RWPE1 (cell line): Measurements from ENCODE around the gene NAB2.

ENCODE experiments used
- CTCF ChIA-PET: fragments of 350-600 bp; sonication (Branson Sonifier 250); formaldehyde crosslinking; extraction: SDS; loops from one replicate; lab custom pipeline; 2021; lab: Yijun Ruan, JAX
- POLR2A ChIA-PET: fragments of 400-600 bp; formaldehyde crosslinking; extraction: SDS; loops from one replicate; lab custom pipeline; 2020; ENCODE audit warnings: antibody characterized with exemption; ENCODE audit not compliant: low non-redundant PET; lab: Yijun Ruan, JAX
- DNase-seq: peaks from one replicate; pipeline ENCODE4 v3.0.0; 2012; ENCODE audit warnings: low spot score
- H3K27ac ChIP-seq: fragments of 450-650 bp; 2 replicates; pipeline ENCODE4 v1.5.1; 2017
- TF ChIP-seq, protein P1 (sequence below): fragments of 450-650 bp; conservative IDR thresholded peaks from 2 replicates; pipeline ENCODE4 v1.5.1; 2017; ENCODE audit warnings: low read depth, mild to moderate bottlenecking

Gene NAB2

DNA sequence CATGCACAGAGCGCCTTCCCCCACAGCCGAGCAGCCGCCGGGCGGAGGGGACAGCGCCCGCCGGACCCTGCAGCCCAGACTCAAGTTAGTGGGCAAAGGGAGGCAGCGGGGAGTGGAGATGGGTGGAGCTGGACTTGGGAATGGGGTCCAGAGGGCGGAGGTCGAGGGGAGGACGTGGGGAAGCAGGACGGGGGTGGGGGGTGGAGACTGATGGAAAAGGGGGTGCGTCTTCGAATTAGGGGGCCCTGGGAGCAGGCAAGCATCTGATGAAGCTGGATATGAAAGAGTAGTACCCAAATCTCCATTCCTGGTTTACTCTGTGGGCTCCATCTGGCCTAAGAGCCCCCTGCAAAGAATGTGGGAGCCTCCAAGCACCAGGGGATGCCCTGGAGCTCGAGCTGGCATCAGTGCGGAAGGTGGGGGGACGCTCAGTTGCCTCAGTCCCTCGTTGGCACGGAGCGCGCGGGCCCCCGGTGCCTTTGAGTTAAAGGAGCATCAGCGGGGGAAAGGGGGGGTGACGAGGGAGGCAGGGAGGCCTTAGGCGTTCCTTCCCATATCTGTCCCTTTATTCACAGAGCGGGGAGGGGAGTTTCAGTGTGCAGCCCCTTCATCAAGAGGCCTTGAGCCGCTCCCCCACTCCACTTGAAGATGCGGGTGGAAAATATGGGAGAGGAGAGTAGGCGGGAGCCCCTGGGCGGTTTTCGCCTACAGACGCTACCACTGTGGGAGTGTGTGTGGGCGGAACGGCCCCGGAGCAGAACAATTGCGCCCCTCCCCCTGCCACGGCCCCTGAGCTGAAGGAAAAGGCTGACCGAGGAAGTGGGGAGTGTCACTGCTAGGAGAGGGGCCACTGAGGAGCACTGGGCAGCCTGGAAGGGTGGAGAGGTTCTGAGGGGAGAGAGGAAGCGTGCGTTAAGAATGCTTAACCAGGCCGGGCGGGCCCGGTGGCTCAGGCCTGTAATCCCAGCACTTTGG is 644 bp downstream of the NAB2 start:
- CTCF ChIA-PET = interaction anchor here (2.7 kb wide), 1 partner anchor 22 kb away, joined by 15 read pairs; the partner anchor contains the start of gene STAT6
- peak overlapping the region; percentile 100 for H3K27ac ChIP-seq
- POLR2A ChIA-PET = interaction anchor here (3.0 kb wide), 1 partner anchor 22 kb away, joined by 11 read pairs; the partner anchor contains the start of gene STAT6
- TF ChIP-seq, protein P1, sequence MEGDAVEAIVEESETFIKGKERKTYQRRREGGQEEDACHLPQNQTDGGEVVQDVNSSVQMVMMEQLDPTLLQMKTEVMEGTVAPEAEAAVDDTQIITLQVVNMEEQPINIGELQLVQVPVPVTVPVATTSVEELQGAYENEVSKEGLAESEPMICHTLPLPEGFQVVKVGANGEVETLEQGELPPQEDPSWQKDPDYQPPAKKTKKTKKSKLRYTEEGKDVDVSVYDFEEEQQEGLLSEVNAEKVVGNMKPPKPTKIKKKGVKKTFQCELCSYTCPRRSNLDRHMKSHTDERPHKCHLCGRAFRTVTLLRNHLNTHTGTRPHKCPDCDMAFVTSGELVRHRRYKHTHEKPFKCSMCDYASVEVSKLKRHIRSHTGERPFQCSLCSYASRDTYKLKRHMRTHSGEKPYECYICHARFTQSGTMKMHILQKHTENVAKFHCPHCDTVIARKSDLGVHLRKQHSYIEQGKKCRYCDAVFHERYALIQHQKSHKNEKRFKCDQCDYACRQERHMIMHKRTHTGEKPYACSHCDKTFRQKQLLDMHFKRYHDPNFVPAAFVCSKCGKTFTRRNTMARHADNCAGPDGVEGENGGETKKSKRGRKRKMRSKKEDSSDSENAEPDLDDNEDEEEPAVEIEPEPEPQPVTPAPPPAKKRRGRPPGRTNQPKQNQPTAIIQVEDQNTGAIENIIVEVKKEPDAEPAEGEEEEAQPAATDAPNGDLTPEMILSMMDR = no peak
- no peak for DNase-seq

DNA sequence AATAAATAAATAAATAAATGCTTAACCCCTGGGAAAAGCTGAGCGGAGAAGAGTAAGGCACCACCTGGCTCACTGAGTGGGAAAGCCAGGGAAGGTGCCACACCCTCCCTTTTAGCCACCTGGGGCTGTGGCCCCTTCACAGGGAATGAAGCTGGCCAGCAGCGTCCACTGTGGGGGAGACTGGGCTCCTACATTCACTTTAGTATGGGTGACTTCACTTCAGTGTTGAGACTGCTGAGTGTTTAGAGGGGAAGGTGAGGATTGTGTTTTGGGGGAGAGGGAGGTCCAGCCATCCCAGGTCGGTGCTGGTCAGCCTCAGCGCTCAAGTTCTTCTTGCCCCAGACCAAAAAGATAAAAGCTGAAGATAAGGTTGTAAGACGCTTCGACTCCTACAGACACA is 1.6 kb downstream of the NAB2 start:
- ChIA-PET CTCF (interaction anchor here (1.1 to 2.7 kb wide), 2 partner anchors 18 to 21 kb away, joined by 7 to 15 read pairs; partner anchors contain the start of gene STAT6), POLR2A (interaction anchor here (3.0 kb wide), 1 partner anchor 21 kb away, joined by 11 read pairs; the partner anchor contains the start of gene STAT6)
- TF ChIP-seq, protein P1 = no peak
- DNase-seq = no peak
- peak overlapping the region; percentile 100 for H3K27ac ChIP-seq

DNA sequence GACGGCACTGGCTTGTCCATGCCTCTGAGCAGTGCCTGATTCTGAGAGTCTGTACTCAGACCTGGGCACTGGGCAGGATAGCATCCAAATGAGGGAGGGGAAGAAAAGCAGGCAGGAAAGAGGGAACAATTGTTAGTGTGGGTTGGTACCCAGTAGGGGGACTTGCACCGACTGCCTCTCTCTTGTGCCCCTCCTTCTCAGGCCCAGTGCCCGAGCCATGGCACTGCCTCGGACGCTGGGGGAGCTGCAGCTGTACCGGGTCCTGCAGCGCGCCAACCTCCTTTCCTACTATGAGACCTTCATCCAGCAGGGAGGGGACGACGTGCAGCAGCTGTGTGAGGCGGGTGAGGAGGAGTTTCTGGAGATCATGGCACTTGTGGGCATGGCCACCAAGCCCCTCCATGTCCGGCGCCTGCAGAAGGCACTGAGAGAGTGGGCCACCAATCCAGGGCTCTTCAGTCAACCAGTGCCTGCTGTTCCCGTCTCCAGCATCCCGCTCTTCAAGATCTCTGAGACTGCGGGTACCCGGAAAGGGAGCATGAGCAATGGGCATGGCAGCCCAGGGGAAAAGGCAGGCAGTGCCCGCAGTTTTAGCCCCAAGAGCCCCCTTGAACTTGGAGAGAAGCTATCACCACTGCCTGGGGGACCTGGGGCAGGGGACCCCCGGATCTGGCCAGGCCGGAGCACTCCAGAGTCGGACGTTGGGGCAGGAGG is 2.2 kb downstream of the NAB2 start:
- TF ChIP-seq, protein P1 = no peak
- peak overlapping the region; percentile 100 for H3K27ac ChIP-seq
- ChIA-PET POLR2A (interaction anchor here (0.6 to 3.0 kb wide), 2 partner anchors 13 to 20 kb away, joined by 4 to 11 read pairs; partner anchors contain the start of gene STAT6), CTCF (interaction anchor here (1.1 to 2.7 kb wide), 2 partner anchors 18 to 20 kb away, joined by 7 to 15 read pairs; partner anchors contain the start of gene STAT6)
- DNase-seq = no peak

DNA sequence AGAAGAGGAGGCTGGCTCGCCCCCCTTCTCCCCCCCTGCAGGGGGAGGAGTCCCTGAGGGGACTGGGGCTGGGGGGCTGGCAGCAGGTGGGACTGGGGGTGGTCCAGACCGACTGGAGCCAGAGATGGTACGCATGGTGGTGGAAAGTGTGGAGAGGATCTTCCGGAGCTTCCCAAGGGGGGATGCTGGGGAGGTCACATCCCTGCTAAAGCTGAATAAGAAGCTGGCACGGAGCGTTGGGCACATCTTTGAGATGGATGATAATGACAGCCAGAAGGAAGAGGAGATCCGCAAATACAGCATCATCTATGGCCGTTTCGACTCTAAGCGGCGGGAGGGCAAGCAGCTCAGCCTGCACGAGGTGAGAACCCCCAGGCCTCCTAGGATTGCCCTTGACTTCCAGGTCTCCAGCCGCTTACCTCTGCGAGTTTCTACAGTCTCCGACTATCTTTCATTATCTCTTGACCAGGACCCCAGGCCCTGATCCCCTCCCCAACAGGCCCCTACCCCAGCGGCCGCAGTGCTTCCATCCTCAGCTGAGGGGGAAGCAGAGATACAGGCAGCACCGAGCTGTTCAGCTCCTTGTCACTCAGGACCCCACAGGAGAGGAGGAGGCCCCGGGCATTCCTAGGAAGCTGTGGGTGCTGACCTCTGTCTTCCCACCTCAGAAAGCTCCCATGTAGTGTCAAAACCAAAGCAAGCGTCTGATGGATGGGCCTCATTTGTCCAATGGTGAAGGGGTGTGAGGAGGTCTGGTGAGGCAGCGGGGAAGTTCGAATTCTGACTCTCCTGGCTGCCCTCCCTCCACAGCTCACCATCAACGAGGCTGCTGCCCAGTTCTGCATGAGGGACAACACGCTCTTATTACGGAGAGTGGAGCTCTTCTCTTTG is 3.0 kb downstream of the NAB2 start:
- no peak for DNase-seq
- peak overlapping the region; percentile 100 for H3K27ac ChIP-seq
- POLR2A ChIA-PET = interaction anchor here (0.6 to 3.0 kb wide), 3 partner anchors 13 to 20 kb away, joined by 4 to 11 read pairs (median 7); partner anchors contain the start of gene STAT6
- CTCF ChIA-PET = interaction anchor here (0.5 to 2.7 kb wide), 5 partner anchors 19 to 29 kb away, joined by 3 to 15 read pairs (median 7); partner anchors contain the start of gene STAT6
- TF ChIP-seq, protein P1 = no peak

DNA sequence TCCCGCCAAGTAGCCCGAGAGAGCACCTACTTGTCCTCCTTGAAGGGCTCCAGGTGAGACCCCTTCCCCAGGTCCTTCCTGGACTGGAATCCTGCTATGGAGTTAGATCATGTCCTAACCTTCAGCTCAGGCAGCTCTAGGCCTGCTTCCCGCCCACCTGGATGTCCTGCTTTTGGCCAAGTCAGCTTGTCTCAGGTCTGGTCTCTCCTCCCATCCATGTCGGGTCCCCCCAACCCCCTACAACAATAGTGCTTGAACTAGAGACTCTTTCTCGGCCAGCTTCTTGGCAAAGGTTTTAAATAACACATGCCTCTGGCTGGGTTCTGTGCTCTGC is 3.6 kb downstream of the NAB2 start:
- no peak for DNase-seq
- peak overlapping the region; percentile 100 for H3K27ac ChIP-seq
- POLR2A ChIA-PET = interaction anchor here (0.6 to 3.0 kb wide), 2 partner anchors 15 to 19 kb away, joined by 7 to 11 read pairs; partner anchors contain the start of gene STAT6
- TF ChIP-seq, protein P1 = no peak
- CTCF ChIA-PET = interaction anchor here (0.5 to 2.4 kb wide), 3 partner anchors 19 to 29 kb away, joined by 3 to 10 read pairs (median 3); no protein-coding TSS in a partner anchor
